Muscle layer of colon (tissue), 2 donors: Measurements from ENCODE around the gene NKX2-1.
"Not testable (repeated sequence)": the region's sequence is repeated elsewhere in the genome, so short reads cannot be mapped to it uniquely, and the experiment has no call there.

Source experiments
- H3K27ac ChIP-seq: one replicate; pipeline ENCODE4 v1.7.0; 2013; ENCODE audit warnings: low read depth, mild to moderate bottlenecking, low read length, moderate library complexity
- H3K27me3 ChIP-seq, 2 donors: one replicate each; pipeline ENCODE4 v1.7.0; 2013; ENCODE audit warnings: low read length in 2 of 2, mild to moderate bottlenecking in 2 of 2; ENCODE audit not compliant: insufficient read depth in 2 of 2, control insufficient read depth in 1 of 2
- H3K36me3 ChIP-seq: one replicate; pipeline ENCODE4 v1.7.0; 2013; ENCODE audit warnings: mild to moderate bottlenecking, low read length; ENCODE audit not compliant: insufficient read depth
- H3K4me1 ChIP-seq: one replicate; pipeline ENCODE4 v1.7.0; 2013; ENCODE audit warnings: mild to moderate bottlenecking, low read length; ENCODE audit not compliant: insufficient read depth
- H3K4me3 ChIP-seq, 2 donors: one replicate each; pipeline ENCODE4 v1.7.0; 2013; ENCODE audit warnings: low read length in 2 of 2, low read depth in 1 of 2, mild to moderate bottlenecking in 1 of 2, moderate library complexity in 1 of 2
- H3K9ac ChIP-seq: one replicate; pipeline ENCODE4 v1.7.0; 2013; ENCODE audit warnings: low read length
- H3K9me3 ChIP-seq: one replicate; pipeline ENCODE4 v1.7.0; 2013; ENCODE audit warnings: mild to moderate bottlenecking, low read length
- donor health status: abdominal sarcoma.
- donor health status: Adenocarcinoma of cecum.

The NKX2-1 gene

GRCh38 chr14:36519431-36520321 is at the start of gene NKX2-1:
TSS of gene NKX2-1 (minus strand) at chr14:36520232. CDS start at chr14:36520129, 103 bp downstream.
- Histone ChIP-seq H3K9me3 (no peaks in the 10 kb centered on the region), H3K4me3 (peak within 1 kb of the TSS; percentile 3 to 43), H3K27ac (no peak within 1 kb of the TSS), H3K27me3 (peaks cover 60 to 98% of the 10 kb centered on the region in 2 donors), H3K36me3 (no peaks in the 10 kb centered on the region), H3K9ac (no peak within 1 kb of the TSS), H3K4me1 (peaks cover 12% of the 10 kb centered on the region)

GRCh38 chr14:36556811-36557433 is 36.9 kb upstream of the NKX2-1 start:
- no peaks in the 10 kb centered on the region for H3K9me3 ChIP-seq
- no peaks in the 10 kb centered on the region for H3K27me3 ChIP-seq
- H3K4me1 ChIP-seq: no peaks in the 10 kb centered on the region
- no peak overlapping the region for H3K27ac ChIP-seq
- no peaks in the 10 kb centered on the region for H3K36me3 ChIP-seq
- no peak overlapping the region for H3K4me3 ChIP-seq
- no peak overlapping the region for H3K9ac ChIP-seq

- H3K9ac ChIP-seq: no peak overlapping the region
- H3K4me1 ChIP-seq: no peaks in the 10 kb centered on the region
- H3K9me3 ChIP-seq: no peaks in the 10 kb centered on the region
- H3K4me3 ChIP-seq: no peak overlapping the region
- no peaks in the 10 kb centered on the region for H3K27me3 ChIP-seq
- H3K27ac ChIP-seq: no peak overlapping the region
- no peaks in the 10 kb centered on the region for H3K36me3 ChIP-seq
Observed at GRCh38 chr14:36555998-36556743, 36.1 kb upstream of the NKX2-1 start.

GRCh38 chr14:36553656-36554260 is 33.7 kb upstream of the NKX2-1 start:
- Histone ChIP-seq H3K27ac (no peak overlapping the region), H3K4me3 (no peak overlapping the region), H3K4me1 (no peaks in the 10 kb centered on the region), H3K9me3 (no peaks in the 10 kb centered on the region), H3K27me3 (no peaks in the 10 kb centered on the region), H3K9ac (no peak overlapping the region), H3K36me3 (no peaks in the 10 kb centered on the region)

GRCh38 chr14:36550899-36551298 is 30.9 kb upstream of the NKX2-1 start:
- no peaks in the 10 kb centered on the region for H3K36me3 ChIP-seq
- no peaks in the 10 kb centered on the region for H3K27me3 ChIP-seq
- H3K9ac ChIP-seq: no peak overlapping the region
- H3K27ac ChIP-seq: no peak overlapping the region
- no peaks in the 10 kb centered on the region for H3K9me3 ChIP-seq
- H3K4me3 ChIP-seq: no peak overlapping the region
- no peaks in the 10 kb centered on the region for H3K4me1 ChIP-seq

- not testable (repeated sequence) for H3K9me3 ChIP-seq, H3K9ac ChIP-seq, H3K36me3 ChIP-seq, H3K4me3 ChIP-seq, H3K27me3 ChIP-seq, H3K27ac ChIP-seq, H3K4me1 ChIP-seq
Observed at GRCh38 chr14:36544280-36544679, 24.2 kb upstream of the NKX2-1 start.

GRCh38 chr14:36538051-36538450 is 18.0 kb upstream of the NKX2-1 start:
- H3K4me1 ChIP-seq: no peaks in the 10 kb centered on the region
- H3K36me3 ChIP-seq: no peaks in the 10 kb centered on the region
- H3K4me3 ChIP-seq: no peak overlapping the region
- no peak overlapping the region for H3K27ac ChIP-seq
- no peaks in the 10 kb centered on the region for H3K27me3 ChIP-seq
- H3K9me3 ChIP-seq: peaks cover 6% of the 10 kb centered on the region
- no peak overlapping the region for H3K9ac ChIP-seq

GRCh38 chr14:36529062-36529461 is 9.0 kb upstream of the NKX2-1 start:
- Histone ChIP-seq H3K9me3 (no peaks in the 10 kb centered on the region), H3K27ac (no peak overlapping the region), H3K4me3 (no peak overlapping the region), H3K27me3 (peaks cover 29 to 35% of the 10 kb centered on the region in 2 donors), H3K36me3 (no peaks in the 10 kb centered on the region), H3K4me1 (no peaks in the 10 kb centered on the region), H3K9ac (no peak overlapping the region)

- Histone ChIP-seq H3K4me1 (peaks cover 8% of the 10 kb centered on the region), H3K9me3 (no peaks in the 10 kb centered on the region), H3K4me3 (no peak overlapping the region), H3K36me3 (no peaks in the 10 kb centered on the region), H3K9ac (no peak overlapping the region), H3K27ac (no peak overlapping the region), H3K27me3 (peaks cover 55 to 68% of the 10 kb centered on the region in 2 donors)
Observed at GRCh38 chr14:36525746-36526099, 5.7 kb upstream of the NKX2-1 start.

GRCh38 chr14:36524874-36525745 is 5.1 kb upstream of the NKX2-1 start:
- no peak overlapping the region for H3K4me3 ChIP-seq
- H3K9ac ChIP-seq: no peak overlapping the region
- H3K9me3 ChIP-seq: no peaks in the 10 kb centered on the region
- H3K4me1 ChIP-seq: peaks cover 8% of the 10 kb centered on the region
- no peaks in the 10 kb centered on the region for H3K36me3 ChIP-seq
- H3K27me3 ChIP-seq: peaks cover 56 to 75% of the 10 kb centered on the region in 2 donors
- H3K27ac ChIP-seq: no peak overlapping the region
